HL-60 (cell line): ENCODE data around the gene DEGS1.

ENCODE experiments used
- GABPA ChIP-seq: IDR thresholded peaks from 2 replicates; pipeline ENCODE4 v1.6.1; 2012; ENCODE audit warnings: low read depth
- POLR2AphosphoS5 ChIP-seq: IDR thresholded peaks from 2 replicates; pipeline ENCODE4 v1.6.1; 2012; ENCODE audit warnings: low read depth
- TF ChIP-seq, protein P1 (sequence below): IDR thresholded peaks from one replicate; pipeline ENCODE4 v1.5.1; 2011; ENCODE audit warnings: low read length, control low read depth, inconsistent platforms; ENCODE audit not compliant: insufficient read depth
- TF ChIP-seq, protein P2 (sequence below): IDR thresholded peaks from 2 replicates; pipeline ENCODE4 v1.6.1; 2012; ENCODE audit warnings: low read depth; ENCODE audit not compliant: insufficient replicate concordance

DNA sequence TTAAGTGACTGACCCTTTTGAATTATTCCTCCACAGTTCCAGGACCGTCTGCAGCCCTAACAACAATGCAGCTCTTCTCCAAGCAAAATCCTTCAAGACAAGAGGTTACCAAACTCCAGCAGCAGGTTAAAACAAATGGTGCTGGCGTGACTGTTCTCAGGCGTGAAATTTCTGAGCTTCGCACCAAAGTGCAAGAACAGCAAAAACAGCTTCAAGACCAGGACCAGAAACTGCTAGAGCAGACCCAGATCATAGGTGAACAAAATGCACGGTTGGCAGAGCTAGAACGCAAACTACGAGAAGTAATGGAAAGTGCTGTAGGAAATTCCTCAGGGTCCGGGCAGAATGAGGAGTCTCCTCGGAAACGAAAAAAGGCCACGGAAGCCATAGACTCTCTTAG lies 25.7 kb upstream of the DEGS1 start:
- TF ChIP-seq, protein P1, sequence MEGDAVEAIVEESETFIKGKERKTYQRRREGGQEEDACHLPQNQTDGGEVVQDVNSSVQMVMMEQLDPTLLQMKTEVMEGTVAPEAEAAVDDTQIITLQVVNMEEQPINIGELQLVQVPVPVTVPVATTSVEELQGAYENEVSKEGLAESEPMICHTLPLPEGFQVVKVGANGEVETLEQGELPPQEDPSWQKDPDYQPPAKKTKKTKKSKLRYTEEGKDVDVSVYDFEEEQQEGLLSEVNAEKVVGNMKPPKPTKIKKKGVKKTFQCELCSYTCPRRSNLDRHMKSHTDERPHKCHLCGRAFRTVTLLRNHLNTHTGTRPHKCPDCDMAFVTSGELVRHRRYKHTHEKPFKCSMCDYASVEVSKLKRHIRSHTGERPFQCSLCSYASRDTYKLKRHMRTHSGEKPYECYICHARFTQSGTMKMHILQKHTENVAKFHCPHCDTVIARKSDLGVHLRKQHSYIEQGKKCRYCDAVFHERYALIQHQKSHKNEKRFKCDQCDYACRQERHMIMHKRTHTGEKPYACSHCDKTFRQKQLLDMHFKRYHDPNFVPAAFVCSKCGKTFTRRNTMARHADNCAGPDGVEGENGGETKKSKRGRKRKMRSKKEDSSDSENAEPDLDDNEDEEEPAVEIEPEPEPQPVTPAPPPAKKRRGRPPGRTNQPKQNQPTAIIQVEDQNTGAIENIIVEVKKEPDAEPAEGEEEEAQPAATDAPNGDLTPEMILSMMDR, result no peak
- TF ChIP-seq, protein P2, sequence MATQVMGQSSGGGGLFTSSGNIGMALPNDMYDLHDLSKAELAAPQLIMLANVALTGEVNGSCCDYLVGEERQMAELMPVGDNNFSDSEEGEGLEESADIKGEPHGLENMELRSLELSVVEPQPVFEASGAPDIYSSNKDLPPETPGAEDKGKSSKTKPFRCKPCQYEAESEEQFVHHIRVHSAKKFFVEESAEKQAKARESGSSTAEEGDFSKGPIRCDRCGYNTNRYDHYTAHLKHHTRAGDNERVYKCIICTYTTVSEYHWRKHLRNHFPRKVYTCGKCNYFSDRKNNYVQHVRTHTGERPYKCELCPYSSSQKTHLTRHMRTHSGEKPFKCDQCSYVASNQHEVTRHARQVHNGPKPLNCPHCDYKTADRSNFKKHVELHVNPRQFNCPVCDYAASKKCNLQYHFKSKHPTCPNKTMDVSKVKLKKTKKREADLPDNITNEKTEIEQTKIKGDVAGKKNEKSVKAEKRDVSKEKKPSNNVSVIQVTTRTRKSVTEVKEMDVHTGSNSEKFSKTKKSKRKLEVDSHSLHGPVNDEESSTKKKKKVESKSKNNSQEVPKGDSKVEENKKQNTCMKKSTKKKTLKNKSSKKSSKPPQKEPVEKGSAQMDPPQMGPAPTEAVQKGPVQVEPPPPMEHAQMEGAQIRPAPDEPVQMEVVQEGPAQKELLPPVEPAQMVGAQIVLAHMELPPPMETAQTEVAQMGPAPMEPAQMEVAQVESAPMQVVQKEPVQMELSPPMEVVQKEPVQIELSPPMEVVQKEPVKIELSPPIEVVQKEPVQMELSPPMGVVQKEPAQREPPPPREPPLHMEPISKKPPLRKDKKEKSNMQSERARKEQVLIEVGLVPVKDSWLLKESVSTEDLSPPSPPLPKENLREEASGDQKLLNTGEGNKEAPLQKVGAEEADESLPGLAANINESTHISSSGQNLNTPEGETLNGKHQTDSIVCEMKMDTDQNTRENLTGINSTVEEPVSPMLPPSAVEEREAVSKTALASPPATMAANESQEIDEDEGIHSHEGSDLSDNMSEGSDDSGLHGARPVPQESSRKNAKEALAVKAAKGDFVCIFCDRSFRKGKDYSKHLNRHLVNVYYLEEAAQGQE, result no peak
- TF ChIP-seq POLR2AphosphoS5 (no peak), GABPA (no peak)
